ENCODE data around the gene ATP2C2.
"Not testable (repeated sequence)": the region's sequence is repeated elsewhere in the genome, so short reads cannot be mapped to it uniquely, and the experiment has no call there.

ATP2C2 gene

GRCh38 chr16:84368308-84368996, at the start of gene ATP2C2:
Gene ATP2C2 (plus strand): TSS chr16:84368538. CDS start chr16:84368616, 78 bp downstream.
- in situ Hi-C loops (cut with MboI; ENCODE audit: low sequenced_read_pairs): no loop called here

GRCh38 chr16:84319146-84319760, 49.1 kb upstream of the ATP2C2 start:
- in situ Hi-C loops (cut with MboI; ENCODE audit: low sequenced_read_pairs): no loop called here

GRCh38 chr16:84320511-84320910, 47.8 kb upstream of the ATP2C2 start:
- in situ Hi-C loops (cut with MboI; ENCODE audit: low sequenced_read_pairs): no loop called here

- in situ Hi-C loops (cut with MboI; ENCODE audit: low sequenced_read_pairs): no loop called here
Observed at GRCh38 chr16:84321932-84322331, 46.4 kb upstream of the ATP2C2 start.

GRCh38 chr16:84322749-84323148, 45.6 kb upstream of the ATP2C2 start:
- in situ Hi-C loops (cut with MboI; ENCODE audit: low sequenced_read_pairs): no loop called here

GRCh38 chr16:84323606-84324005, 44.7 kb upstream of the ATP2C2 start:
- in situ Hi-C loops (cut with MboI; ENCODE audit: low sequenced_read_pairs): no loop called here

GRCh38 chr16:84324434-84325262, 43.7 kb upstream of the ATP2C2 start:
- in situ Hi-C loops (cut with MboI; ENCODE audit: low sequenced_read_pairs): no loop called here

GRCh38 chr16:84326545-84326944, 41.8 kb upstream of the ATP2C2 start:
- in situ Hi-C loops (cut with MboI; ENCODE audit: low sequenced_read_pairs): no loop called here

GRCh38 chr16:84327926-84328505, 40.3 kb upstream of the ATP2C2 start:
- in situ Hi-C loops (cut with MboI; ENCODE audit: low sequenced_read_pairs): no loop called here

- in situ Hi-C loops (cut with MboI; ENCODE audit: low sequenced_read_pairs): no loop called here
Observed at GRCh38 chr16:84329016-84329415, 39.3 kb upstream of the ATP2C2 start.

GRCh38 chr16:84329843-84330684, 38.3 kb upstream of the ATP2C2 start:
- in situ Hi-C loops (cut with MboI; ENCODE audit: low sequenced_read_pairs): no loop called here

- in situ Hi-C loops (cut with MboI; ENCODE audit: low sequenced_read_pairs): no loop called here
Observed at GRCh38 chr16:84330685-84331050, 37.7 kb upstream of the ATP2C2 start.

GRCh38 chr16:84331998-84332780, 36.1 kb upstream of the ATP2C2 start:
- in situ Hi-C loops (cut with MboI; ENCODE audit: low sequenced_read_pairs): no loop called here

- in situ Hi-C loops (cut with MboI; ENCODE audit: low sequenced_read_pairs): no loop called here
Observed at GRCh38 chr16:84332975-84333684, 35.2 kb upstream of the ATP2C2 start.

- in situ Hi-C loops (cut with MboI; ENCODE audit: low sequenced_read_pairs): no loop called here
Observed at GRCh38 chr16:84334058-84334457, 34.3 kb upstream of the ATP2C2 start.

- in situ Hi-C loops (cut with MboI; ENCODE audit: low sequenced_read_pairs): no loop called here
Observed at GRCh38 chr16:84334482-84334881, 33.9 kb upstream of the ATP2C2 start.

GRCh38 chr16:84337236-84337635, 31.1 kb upstream of the ATP2C2 start:
- in situ Hi-C loops (cut with MboI; ENCODE audit: low sequenced_read_pairs): not testable (repeated sequence)

- in situ Hi-C loops (cut with MboI; ENCODE audit: low sequenced_read_pairs): no loop called here
Observed at GRCh38 chr16:84339311-84339710, 29.0 kb upstream of the ATP2C2 start.

GRCh38 chr16:84339766-84340165, 28.6 kb upstream of the ATP2C2 start:
- in situ Hi-C loops (cut with MboI; ENCODE audit: low sequenced_read_pairs): no loop called here
